NCI-H1436 (cell line): ENCODE results near the gene CAMK4.
"Not testable (repeated sequence)": the region's sequence is repeated elsewhere in the genome, so short reads cannot be mapped to it uniquely, and the experiment has no call there.

Source experiments
- DNase-seq: peaks from one replicate; lab custom pipeline; 2025; lab: John Stamatoyannopoulos, UW

CAMK4 gene

DNA sequence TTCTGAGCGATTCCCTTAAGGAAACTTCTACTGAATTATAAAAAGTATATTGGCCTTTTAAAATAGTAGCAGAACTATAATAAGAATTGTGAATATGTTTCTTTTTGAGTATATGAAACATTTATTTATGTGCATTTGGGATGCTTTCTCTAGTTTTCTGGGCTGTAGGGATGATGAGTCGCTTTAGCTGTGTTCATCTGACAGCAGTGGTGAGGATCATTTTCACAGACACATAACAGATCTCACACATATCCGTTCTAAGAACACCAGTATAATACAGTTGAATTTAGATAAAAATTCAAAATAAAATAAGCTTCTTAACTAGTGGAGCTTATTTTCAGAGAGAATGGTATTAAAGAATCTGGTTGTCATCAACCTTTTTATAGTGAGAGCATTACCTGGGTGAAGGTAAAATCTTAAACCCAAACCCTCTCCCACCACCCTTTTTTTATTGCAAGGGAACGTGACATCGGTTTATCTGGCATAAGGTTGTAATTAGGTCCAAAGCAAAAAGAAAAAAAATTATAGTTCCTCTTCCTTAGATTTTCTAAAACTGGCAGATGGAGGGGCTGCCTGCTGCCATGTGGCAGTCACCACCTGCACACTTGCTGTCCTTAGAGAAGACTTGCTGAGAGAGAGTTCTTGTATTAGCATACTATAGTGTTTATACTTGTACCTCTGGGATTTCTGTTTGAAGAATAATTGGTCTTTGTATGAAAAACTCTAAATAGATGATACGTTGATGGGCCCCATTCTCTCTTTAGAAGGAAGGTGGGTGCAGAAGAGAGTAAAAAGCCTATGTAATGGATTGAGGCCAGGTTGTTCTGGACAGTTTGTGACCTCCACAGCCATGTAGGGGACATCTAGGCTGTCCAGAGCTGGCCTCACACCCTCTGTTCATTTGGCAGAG, 86.8 kb downstream of the CAMK4 start:
- peak; percentile 13 for DNase-seq

DNA sequence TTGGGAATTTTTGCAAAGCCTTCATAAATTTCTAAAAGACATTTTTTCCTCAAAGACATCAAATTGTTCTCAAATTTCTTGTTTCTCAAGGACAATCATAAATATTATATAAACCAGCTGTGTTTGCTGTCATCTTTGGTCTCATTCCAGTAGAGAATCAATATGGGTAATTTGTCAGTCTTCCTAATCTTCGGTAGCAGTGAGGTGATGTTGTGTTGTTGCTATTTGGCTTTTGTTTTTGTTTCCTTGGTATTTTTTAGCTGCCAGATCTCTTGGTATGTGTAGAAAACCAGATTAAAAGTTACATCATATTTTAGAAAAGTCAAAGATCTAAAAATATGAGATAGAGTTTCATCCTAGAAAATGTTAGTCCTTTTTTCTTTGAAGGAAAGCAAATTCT, 87.5 kb downstream of the CAMK4 start:
- DNase-seq = no peak

DNA sequence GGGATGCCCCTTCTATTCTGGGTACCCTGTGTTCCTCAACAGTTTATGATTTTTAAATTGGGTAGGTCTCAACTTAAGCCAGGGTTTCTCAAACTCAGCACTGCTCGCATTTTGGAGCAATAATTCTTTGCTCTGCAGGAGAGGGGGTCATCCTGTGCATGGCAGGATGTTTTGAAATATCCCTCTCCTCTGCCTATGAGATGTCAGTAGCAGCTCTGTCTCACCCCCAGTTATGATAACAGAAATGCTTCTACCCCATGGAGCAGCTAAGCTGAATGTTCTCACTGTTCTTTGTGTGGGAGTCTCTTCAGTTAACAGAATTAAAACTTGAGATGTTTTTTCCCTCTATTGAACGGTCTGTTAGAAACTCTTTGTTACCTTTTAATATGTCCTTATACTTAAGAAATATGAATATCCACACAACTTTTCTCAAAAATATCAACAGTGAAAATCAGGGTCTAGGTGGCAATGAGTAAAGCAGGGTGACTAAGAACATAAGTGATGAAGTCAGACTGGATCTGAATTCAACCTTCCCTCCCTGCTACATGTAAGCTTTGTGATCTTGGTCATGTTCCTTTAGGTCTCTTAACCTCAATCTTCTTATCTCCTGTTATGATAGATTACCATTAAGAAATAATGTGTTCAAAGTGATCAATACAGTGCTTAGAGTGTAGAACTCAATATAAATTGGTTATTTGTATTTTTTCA, 89.0 kb downstream of the CAMK4 start:
- DNase-seq = no peak

DNA sequence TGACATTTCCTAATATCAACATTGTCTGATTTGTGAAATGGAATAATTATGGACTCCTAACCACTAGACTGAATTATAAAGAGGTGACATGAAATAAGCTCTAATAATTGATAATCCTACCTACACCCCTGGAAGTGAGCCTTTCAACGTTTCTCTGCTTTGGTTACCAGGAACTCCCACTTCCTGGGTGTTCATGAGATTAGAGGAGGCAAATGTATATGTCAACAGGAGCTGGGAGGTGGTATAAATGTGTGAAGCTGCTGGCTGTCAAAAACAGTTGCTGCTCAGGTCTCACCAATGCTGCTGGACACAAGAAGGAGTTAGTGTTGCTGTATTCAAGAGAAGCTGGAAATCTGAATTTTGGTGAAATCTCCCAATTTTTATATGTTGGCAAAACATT, 96.8 kb downstream of the CAMK4 start:
- no peak for DNase-seq

DNA sequence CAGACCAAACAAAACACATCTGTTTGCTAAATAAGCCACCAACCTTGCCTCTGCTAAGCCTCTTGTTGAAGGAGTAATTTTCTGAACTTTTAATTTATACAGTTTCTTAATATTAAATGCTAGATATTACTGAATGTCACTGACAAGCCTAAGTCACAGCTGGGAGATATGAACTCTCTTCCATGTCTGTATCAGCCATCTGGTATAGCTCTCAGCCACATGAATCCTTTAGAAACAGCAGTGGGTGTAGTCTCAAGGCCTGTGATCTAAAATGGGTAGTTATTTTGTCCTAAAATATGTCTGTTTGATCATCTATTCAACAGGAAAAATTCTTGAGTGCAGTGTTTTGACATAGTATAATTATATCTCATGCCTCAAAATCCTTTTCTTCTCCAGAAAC, 97.2 kb downstream of the CAMK4 start:
- no peak for DNase-seq

DNA sequence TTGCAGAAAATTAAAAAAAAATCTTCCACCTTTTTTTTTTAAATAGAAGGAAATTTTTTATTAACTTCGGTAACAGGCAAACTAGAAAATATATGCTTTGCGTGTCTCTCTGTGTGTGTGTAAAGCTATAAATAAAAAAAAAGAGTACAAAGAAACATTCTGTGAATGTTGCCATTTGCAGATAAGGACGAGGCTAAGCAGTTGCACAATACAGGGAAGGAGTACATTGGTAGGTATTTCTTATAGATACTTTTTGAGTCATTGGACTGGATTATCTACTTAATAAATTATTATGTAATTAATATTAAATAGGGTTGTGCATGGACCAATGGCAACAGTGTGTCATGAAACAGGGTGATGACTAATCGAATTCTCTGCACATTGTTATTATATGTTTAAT, 102.4 kb downstream of the CAMK4 start:
- no peak for DNase-seq

DNA sequence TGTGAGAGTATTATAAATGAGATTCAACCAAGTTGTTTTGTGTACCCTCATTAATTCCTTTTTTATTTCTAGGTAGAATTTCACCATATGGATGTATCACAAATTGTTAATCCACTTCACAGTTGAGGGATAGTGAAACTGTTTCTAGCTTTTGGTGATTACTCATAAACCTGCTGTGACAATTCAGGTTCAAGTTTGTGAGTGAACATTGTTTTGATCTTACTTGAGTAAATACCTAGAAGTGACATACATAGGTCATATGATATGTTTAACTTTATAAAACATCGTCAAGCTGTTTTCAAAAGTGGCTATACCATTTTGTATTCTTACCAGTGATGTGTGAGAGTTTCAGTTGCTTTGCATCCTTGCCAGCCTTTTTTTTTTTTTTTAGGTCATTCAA, 112.9 kb downstream of the CAMK4 start:
- DNase-seq = no peak

DNA sequence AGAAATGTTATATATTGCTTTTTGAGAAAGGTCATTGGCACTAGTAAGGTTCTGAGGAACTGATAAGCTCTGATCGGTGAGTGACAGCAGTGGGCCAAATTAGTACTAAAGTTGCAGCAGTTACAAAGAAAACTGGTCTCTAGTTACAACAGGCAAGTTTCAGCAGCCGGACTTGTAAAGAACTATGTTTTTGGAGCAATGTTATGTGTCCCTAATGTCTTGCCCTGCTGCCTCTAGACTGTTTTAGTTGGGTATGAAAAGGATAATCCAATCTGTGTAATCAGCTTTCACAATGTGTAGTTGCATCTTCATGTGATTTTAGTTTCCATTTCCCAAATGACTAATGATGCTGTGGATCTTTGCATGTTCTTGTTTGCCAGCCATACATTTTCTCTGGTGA, 113.5 kb downstream of the CAMK4 start:
- DNase-seq = no peak

DNA sequence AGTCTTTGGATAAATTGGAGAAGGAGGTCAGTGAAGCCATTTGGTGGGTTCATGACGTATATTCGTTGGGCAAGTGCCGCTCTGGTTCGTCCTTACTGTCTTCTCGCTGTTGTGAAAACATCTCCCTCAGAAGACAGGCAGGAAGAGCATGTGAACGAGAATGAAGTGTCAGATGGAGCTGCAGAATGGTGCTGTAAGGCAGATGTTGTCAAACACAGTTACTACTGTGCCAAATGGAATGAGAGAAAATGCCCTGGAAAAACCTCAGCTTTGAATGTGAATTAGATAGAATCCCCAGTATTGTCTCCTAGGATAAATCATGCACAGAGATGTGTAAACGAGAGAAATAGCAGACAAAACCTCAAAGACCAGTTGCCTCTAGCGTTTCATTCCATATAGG, 121.5 kb downstream of the CAMK4 start:
- no peak for DNase-seq

DNA sequence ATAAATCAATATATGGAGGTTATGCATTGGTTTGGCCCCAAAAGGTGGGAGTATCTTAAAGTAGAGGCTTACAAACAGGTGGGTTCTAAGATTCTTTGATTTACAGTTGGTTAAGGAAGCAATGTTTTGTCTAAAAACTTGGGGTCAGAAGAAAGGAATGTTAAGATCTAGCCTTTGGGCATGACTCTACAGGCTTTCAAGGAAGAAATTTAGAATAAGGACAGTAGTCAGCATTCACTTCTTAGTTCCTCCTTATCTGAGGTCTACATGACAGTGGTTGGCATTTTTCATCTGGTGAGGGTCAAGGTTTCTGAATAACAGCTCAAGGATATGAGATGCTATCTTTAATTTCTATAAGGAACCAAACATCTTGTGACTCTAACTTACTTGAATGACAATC, 122.8 kb downstream of the CAMK4 start:
- DNase-seq = no peak

DNA sequence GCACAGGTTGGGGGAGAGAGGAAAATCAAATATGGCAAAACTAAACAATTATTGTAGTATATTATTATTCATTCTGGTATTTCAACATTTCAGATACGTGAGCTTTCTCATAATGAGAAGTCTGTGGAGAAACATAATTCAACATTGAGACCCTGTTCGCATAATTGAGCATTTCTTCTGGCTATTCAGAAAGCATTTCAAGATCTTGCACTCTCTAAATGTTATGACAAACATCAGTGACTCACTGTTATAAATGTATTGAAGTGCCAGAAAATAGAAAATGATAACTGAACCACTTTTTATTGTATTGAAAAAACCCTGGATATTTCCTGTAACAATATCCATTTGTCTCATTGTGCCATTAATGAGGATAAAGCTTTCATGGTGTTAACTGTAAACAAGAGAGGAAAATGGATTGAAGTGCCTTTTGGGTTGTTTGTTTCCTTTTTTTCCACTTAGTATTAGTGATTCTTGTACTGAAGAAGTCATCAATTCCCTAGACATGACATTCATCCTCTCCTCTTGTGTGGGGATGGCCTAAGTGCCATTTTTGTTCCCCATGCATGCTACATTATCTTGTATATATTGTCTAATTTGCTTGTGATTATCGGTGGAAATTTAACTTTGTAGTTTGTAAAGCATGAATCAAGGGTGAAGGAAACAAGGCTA, 124.6 kb downstream of the CAMK4 start:
- DNase-seq = no peak

DNA sequence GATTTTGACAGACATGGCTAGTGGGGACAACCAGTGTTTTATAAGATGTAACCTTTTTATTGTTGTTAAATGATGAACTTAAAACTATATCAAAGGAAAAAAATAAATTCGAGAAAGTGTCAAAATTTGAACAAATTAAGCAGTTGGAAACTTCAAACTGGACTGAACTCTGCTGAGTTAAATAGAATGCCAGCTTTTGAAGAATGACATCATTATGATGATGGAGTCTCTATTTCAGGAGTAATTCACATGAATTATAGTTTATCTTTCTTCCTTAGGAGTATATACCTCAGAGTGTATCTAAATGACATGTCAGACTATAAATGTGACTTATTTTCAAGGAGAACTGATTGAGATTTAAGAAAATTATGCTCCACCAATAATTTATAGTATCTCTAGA, 125.2 kb downstream of the CAMK4 start:
- no peak for DNase-seq

DNA sequence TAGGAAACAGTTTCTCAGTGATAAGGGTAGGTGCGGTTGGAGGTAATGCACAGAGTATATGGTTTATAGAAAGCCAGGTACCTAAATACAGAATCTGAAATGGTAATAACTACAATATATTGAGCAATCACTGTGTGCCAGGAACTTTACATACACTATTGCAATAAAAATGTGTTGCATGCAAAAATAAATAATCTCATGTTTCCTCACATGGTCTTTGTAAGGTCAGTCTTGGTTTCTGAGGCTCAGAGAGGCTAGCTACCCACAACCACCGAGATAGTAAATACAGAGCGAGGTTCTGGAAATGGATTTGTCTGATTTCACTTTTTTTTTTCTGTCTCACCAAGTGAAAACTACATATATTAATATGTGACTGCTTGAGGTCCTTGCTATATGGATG, 128.9 kb downstream of the CAMK4 start:
- no peak for DNase-seq

DNA sequence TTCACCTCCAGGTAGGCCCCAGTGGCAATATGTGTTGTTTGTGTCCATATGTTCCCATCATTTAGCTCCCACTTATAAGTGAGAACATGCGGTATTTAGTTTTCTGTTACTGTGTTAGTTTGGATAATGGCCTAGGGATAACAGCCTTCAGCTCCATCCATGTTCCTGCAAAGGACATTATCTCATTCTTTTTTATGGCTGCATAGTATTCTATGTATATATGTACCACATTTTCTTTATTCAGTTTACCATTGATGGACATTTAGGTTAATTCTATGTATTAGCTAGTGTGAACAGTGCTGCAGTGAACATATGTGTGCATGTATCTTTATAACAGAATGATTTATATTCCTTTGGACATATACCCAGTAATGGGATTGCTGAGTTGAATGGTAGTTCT, 134.5 kb downstream of the CAMK4 start:
- DNase-seq = not testable (repeated sequence)

DNA sequence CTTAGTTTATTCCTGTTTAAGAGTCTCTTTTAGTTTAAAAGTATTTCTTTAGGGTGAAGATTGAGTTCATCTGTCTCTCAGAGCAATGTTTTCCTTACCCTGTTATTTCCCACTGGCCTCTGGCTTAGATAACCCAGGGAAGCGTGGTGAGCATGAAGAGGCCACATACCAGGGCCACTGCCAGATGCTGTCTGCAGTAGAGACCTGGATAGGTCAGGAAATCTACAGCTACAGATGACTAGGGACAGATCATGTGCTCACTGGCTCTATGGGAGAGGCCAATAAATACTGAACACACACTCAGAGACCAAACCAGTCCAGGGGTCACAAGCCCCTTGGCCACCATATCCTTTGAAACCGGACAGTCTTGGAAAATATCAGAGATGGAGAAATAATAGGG, 136.0 kb downstream of the CAMK4 start:
- no peak for DNase-seq

DNA sequence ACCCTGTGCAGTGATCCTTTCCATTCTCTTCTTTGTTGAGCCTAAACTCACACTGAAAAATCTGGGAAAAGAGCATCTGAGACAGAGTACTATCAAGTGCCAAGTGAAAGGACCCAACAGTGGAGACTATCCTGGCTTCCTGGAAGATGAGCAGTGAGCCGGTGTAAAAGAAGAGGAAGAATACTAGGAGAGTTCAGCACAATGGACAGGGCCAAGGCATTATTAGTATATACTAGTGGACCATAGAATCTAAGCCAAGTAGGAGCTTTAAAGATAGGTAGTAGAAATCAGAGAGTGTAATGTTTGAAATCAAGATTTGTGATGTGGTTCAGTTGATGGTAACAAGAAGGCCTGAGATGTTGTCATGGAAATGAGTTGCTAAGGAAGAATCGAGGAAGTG, 140.8 kb downstream of the CAMK4 start:
- DNase-seq = no peak

DNA sequence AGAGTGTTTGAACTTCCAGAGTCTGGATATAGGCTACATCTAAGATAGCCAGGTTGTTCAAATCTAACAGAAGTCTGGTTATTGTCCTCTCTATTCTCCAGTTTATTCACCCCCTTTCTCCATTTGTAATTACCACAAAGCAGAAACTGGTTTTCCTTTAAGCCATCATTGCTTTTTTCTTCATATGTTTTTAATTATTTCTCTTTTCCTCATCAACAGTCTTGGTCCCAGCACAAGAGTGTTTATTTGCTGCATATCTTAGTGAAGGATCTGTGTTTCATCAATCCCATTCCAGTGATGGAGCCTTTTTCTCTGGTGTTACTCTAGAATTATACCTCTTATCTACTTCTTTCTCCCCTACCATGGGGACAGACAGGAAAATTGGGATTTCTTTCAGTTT, 142.2 kb downstream of the CAMK4 start:
- no peak for DNase-seq

DNA sequence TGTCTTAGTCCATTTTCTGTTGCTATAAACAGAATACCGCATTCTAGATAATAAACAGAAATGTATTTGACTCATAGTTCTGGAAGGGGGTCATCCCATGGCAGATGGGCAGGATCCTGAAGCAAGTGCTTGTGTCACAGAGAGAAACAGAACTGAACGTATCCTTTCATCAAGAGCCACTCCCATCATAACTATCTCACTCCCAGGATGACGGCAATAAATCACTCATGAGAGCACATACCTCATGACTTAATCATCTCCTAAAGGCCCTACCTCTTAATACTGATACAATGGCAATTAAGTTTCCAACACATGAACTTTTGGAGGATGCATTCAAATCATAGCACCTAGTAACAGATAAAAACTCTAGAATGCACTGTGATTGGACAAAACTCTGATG, 142.9 kb downstream of the CAMK4 start:
- DNase-seq = no peak

DNA sequence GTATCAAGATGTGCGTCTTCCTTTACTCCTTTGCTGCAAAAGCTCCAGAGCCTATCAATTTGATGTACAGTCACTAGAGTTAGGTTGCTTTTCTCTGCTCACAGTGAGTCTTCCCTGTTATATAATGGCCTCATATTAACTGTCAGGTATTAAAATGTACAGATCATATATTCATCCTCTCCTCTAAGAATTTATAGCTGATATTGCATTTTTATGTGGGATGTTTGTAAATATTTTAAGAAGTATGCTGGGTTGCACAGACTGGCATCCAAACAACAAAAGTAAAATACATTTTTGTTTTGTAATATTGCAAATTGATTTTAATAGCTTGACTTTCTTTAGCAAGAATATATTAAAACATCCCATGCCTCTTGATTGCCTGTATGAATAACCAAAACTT, 148.6 kb downstream of the CAMK4 start:
- DNase-seq = no peak

DNA sequence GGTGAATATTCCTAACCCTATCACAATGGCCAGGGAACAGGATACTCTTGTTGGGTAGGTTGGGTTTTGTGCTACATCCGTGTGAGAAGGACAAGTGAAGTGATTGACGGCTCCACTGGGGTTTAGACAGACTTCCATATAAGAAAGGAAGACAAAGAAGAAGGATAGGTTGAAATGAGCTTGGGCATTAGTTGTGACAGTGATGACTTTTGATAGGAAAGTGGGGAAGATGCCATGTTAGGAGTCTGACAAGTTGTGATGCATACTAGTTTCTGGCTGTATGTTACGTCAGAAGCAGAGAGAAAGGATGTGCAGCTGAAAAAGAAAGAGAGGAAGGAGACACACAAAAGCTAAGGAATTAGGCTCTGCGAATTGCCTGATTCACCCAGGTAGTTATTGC, 150.2 kb downstream of the CAMK4 start:
- DNase-seq = no peak

DNA sequence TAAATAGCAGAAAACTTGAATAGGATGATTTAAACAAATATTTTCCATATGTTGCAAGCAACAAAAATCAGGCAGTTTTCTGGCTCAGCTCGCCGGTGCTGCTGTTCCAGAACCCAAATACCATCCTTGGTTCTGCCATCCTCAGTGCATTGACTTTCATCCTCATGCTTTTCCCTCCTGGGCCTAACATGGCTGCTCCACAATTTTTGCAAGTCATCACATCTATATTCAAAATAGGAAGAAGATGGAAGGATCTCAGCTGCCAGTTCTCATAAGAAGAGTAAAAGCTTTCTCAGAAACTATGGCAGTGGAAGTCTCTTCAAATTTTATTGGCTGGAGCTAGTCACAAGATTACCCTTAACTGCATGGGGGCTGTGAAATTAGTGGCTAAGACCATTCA, 151.5 kb downstream of the CAMK4 start:
- DNase-seq = no peak

DNA sequence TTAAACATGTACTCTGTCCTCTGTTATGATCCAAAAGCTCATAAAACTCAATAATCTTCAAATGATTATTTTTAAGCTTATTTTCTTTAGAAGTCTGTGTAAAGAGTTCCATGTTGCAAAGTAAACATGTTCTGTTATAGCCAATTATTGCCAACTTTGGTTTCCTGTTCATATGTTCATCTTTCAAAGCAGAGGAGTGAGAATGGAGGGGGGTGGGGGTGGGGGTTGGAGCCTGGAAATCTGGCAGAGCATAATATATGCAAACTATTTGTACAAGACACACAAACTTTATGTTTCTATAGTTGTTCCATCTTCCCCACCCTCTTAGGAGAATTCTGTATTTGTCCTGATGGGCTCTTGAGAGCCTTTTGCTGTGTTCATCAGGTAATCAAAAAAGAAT, 153.1 kb downstream of the CAMK4 start:
- no peak for DNase-seq

DNA sequence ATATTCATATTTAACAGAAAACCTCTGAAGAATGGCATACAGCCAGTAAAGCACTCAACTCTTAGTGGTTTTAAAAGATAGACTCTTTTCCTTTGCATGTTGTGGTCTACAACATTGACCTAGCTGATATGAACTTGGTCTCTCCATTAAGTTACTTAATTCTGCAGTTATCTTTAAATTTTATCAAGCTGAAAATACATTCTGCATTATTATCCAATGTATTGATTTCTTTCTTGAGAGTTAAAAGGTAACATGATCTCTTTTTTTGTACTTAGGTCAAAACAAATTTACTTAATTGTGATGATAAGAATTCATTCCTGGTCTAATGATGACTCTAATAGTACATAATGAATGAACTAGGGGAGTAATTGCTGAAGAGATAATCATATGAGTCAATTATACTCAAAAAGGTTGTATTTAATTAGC, 155.2 kb downstream of the CAMK4 start:
- DNase-seq = peak; percentile 42
